DND-41 (cell line): Measurements from ENCODE around the gene NOL4L.

Experiments
- EZH2 ChIP-seq: IDR thresholded peaks from 3 replicates; pipeline ENCODE4 v1.6.1; 2012; ENCODE audit warnings: borderline replicate concordance, low read depth, mild to moderate bottlenecking, moderate library complexity, low read length, inconsistent platforms; ENCODE audit not compliant: severe bottlenecking
- TF ChIP-seq, protein P1 (sequence below): IDR thresholded peaks from 2 replicates; pipeline ENCODE4 v1.5.1; 2012; ENCODE audit warnings: borderline replicate concordance, low read length, moderate library complexity, mild to moderate bottlenecking; ENCODE audit not compliant: poor library complexity, severe bottlenecking; ENCODE audit errors: extremely low read depth

GRCh38 chr20:32626859-32627636, 41.9 kb upstream of the NOL4L start:
- TF ChIP-seq, protein P1, sequence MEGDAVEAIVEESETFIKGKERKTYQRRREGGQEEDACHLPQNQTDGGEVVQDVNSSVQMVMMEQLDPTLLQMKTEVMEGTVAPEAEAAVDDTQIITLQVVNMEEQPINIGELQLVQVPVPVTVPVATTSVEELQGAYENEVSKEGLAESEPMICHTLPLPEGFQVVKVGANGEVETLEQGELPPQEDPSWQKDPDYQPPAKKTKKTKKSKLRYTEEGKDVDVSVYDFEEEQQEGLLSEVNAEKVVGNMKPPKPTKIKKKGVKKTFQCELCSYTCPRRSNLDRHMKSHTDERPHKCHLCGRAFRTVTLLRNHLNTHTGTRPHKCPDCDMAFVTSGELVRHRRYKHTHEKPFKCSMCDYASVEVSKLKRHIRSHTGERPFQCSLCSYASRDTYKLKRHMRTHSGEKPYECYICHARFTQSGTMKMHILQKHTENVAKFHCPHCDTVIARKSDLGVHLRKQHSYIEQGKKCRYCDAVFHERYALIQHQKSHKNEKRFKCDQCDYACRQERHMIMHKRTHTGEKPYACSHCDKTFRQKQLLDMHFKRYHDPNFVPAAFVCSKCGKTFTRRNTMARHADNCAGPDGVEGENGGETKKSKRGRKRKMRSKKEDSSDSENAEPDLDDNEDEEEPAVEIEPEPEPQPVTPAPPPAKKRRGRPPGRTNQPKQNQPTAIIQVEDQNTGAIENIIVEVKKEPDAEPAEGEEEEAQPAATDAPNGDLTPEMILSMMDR = no peak
- no peak for TF ChIP-seq EZH2
